H1 (cell line): ENCODE data around the gene L3MBTL1. TPM values are rescaled to one million over a fixed set of nuclear protein-coding genes. Genes with fewer than 3 reads are reported as not detected.

ENCODE experiments used
- CTCF ChIA-PET: fragments of 300-600 bp; sonication (Branson Sonifier 250); formaldehyde crosslinking; loops from one replicate; lab custom pipeline; 2021; ENCODE audit not compliant: partially characterized antibody; lab: Charles Lee
- POLR2A ChIA-PET: fragments of 300-600 bp; sonication (Branson Sonifier 250); formaldehyde crosslinking; loops from one replicate; lab custom pipeline; 2021; ENCODE audit warnings: inconsistent platforms; ENCODE audit not compliant: partially characterized antibody; lab: Charles Lee
- DNase-seq, 2 experiments: peaks; one replicate each; pipeline versions ENCODE4 v3.0.0 to v3.0.0-alpha.2; 2010 to 2022; ENCODE audit warnings: low spot score in 2 of 2, low read depth in 1 of 2, mixed read lengths in 1 of 2
- FAIRE-seq: peaks from 2 replicates; lab custom pipeline; 2011; peaks lifted over from hg19 to GRCh38; lab: Jason Lieb, UNC
- H2AFZ ChIP-seq: 2 replicates; pipeline ENCODE4 v1.8.1; 2012; ENCODE audit warnings: low read length, inconsistent platforms
- H2AK5ac ChIP-seq: 2 replicates; pipeline ENCODE4 v1.6.1; 2013; ENCODE audit warnings: low read depth, low read length
- H2BK120ac ChIP-seq: replicated peaks from 2 replicates; pipeline ENCODE3; 2013; ENCODE audit warnings: low read depth, low read length, inconsistent platforms
- H2BK12ac ChIP-seq: 2 replicates; pipeline ENCODE4 v1.6.1; 2013; ENCODE audit warnings: low read depth, low read length
- H2BK15ac ChIP-seq: 2 replicates; pipeline ENCODE4 v1.6.1; 2013; ENCODE audit warnings: low read length
- H2BK20ac ChIP-seq: 2 replicates; pipeline ENCODE4 v1.6.1; 2013; ENCODE audit warnings: low read length
- H2BK5ac ChIP-seq: 2 replicates; pipeline ENCODE4 v1.6.1; 2013; ENCODE audit warnings: low read depth, low read length
- H3K14ac ChIP-seq: 2 replicates; pipeline ENCODE4 v1.6.1; 2013; ENCODE audit warnings: inconsistent platforms; ENCODE audit not compliant: insufficient read length
- H3K18ac ChIP-seq: 2 replicates; pipeline ENCODE4 v1.6.1; 2013; ENCODE audit warnings: low read length; ENCODE audit errors: extremely low read depth
- H3K23ac ChIP-seq: 2 replicates; pipeline ENCODE4 v1.6.1; 2013; ENCODE audit warnings: inconsistent platforms; ENCODE audit not compliant: insufficient read length
- H3K23me2 ChIP-seq: 2 replicates; pipeline ENCODE4 v1.6.1; 2013; ENCODE audit warnings: low read depth, low read length
- H3K27ac ChIP-seq: 2 replicates; pipeline ENCODE4 v1.6.1; 2011; ENCODE audit warnings: low read depth, low read length, inconsistent platforms
- H3K27me3 ChIP-seq, 4 experiments: replicated peaks in 1 of 4; 1 replicate in 1 of 4; 2 replicates in 3 of 4; pipeline versions ENCODE4 v1.6.1 to v1.8.1; 2011 to 2013; ENCODE audit warnings: low read length in 3 of 4, mild to moderate bottlenecking in 3 of 4, inconsistent platforms in 2 of 4, mixed read lengths in 2 of 4, moderate library complexity in 1 of 4; ENCODE audit not compliant: control insufficient read depth in 3 of 4, insufficient read depth in 3 of 4; ENCODE audit errors: extremely low read depth in 1 of 4
- H3K36me3 ChIP-seq, 4 experiments: 2 replicates each; pipeline versions ENCODE4 v1.6.1 to v1.8.1; 2011 to 2013; ENCODE audit warnings: mild to moderate bottlenecking in 4 of 4, low read length in 3 of 4, moderate library complexity in 2 of 4, control low read depth in 1 of 4, inconsistent platforms in 1 of 4; ENCODE audit not compliant: insufficient read depth in 4 of 4, control insufficient read depth in 2 of 4
- H3K4ac ChIP-seq: replicated peaks from 2 replicates; pipeline ENCODE3; 2013; ENCODE audit warnings: low read length, low read depth, mixed read lengths, inconsistent platforms; ENCODE audit not compliant: insufficient read length
- H3K4me1 ChIP-seq, 4 experiments: replicated peaks in 1 of 4; 1 replicate in 1 of 4; 2 replicates in 3 of 4; pipeline versions ENCODE4 v1.6.1 to v1.8.1; 2011 to 2013; ENCODE audit warnings: low read length in 3 of 4, inconsistent platforms in 2 of 4, mixed read lengths in 1 of 4; ENCODE audit not compliant: insufficient read depth in 4 of 4, control insufficient read depth in 3 of 4
- H3K4me2 ChIP-seq, 2 experiments: 2 replicates each; pipeline versions ENCODE4 v1.6.1 to v1.8.1; 2011 to 2013; ENCODE audit warnings: low read depth in 2 of 2, low read length in 2 of 2, control low read depth in 1 of 2, inconsistent platforms in 1 of 2, mild to moderate bottlenecking in 1 of 2; ENCODE audit not compliant: insufficient read depth in 1 of 2
- H3K4me3 ChIP-seq, 4 experiments: fragments of 200-600, 300-600 bp in 1 of 4; sonication (generic), shearing (Covaris generic), sonication (Bioruptor Twin) in 1 of 4; 2 replicates each; pipeline versions ENCODE4 v1.5.1 to v1.8.1; 2011 to 2016; ENCODE audit warnings: low read length in 4 of 4, low read depth in 3 of 4, control low read depth in 2 of 4, inconsistent platforms in 2 of 4, mild to moderate bottlenecking in 2 of 4, mixed read lengths in 1 of 4, moderate library complexity in 1 of 4; ENCODE audit not compliant: insufficient read depth in 2 of 4; ENCODE audit errors: extremely low read depth in 1 of 4
- H3K56ac ChIP-seq: replicated peaks from 2 replicates; pipeline ENCODE3; 2013; ENCODE audit warnings: low read depth, mild to moderate bottlenecking, mixed read lengths, low read length, inconsistent platforms; ENCODE audit not compliant: insufficient read length
- H3K79me1 ChIP-seq: 2 replicates; pipeline ENCODE4 v1.6.1; 2013; ENCODE audit warnings: low read depth, low read length, control low read depth
- H3K79me2 ChIP-seq, 2 experiments: 2 replicates each; pipeline versions ENCODE4 v1.6.1 to v1.8.1; 2012 to 2013; ENCODE audit warnings: low read length in 2 of 2, mild to moderate bottlenecking in 2 of 2, inconsistent platforms in 1 of 2; ENCODE audit not compliant: insufficient read depth in 2 of 2, control insufficient read depth in 1 of 2
- H3K9ac ChIP-seq, 4 experiments: replicated peaks in 1 of 4; 1 replicate in 1 of 4; 2 replicates in 3 of 4; pipeline versions ENCODE4 v1.6.1 to v1.8.1; 2011 to 2013; ENCODE audit warnings: low read depth in 3 of 4, low read length in 3 of 4, control low read depth in 2 of 4, mild to moderate bottlenecking in 2 of 4, moderate library complexity in 2 of 4, inconsistent platforms in 1 of 4; ENCODE audit errors: extremely low read depth in 1 of 4
- H3K9me3 ChIP-seq, 2 experiments: 2 replicates each; pipeline versions ENCODE4 v1.6.1 to v1.8.1; 2012 to 2013; ENCODE audit warnings: mild to moderate bottlenecking in 2 of 2, moderate library complexity in 2 of 2, control low read depth in 1 of 2, inconsistent platforms in 1 of 2, low read depth in 1 of 2, low read length in 1 of 2, mixed read lengths in 1 of 2; ENCODE audit not compliant: insufficient read depth in 2 of 2
- H4K20me1 ChIP-seq, 2 experiments: replicated peaks in 1 of 2; 2 replicates each; pipeline versions ENCODE3 to v1.8.1; 2011 to 2013; ENCODE audit warnings: inconsistent platforms in 2 of 2, low read length in 2 of 2, mild to moderate bottlenecking in 1 of 2; ENCODE audit not compliant: insufficient read depth in 2 of 2, control insufficient read depth in 1 of 2
- H4K5ac ChIP-seq: 2 replicates; pipeline ENCODE4 v1.6.1; 2013; ENCODE audit warnings: low read length, low read depth, mixed read lengths, inconsistent platforms; ENCODE audit not compliant: insufficient read length
- H4K8ac ChIP-seq: 2 replicates; pipeline ENCODE4 v1.8.0; 2013; ENCODE audit warnings: mild to moderate bottlenecking, moderate library complexity, low read length, inconsistent platforms; ENCODE audit not compliant: insufficient read depth; ENCODE audit errors: extremely low read depth
- H4K91ac ChIP-seq: replicated peaks from 2 replicates; pipeline ENCODE3; 2013; ENCODE audit warnings: low read length, mixed read lengths, inconsistent platforms; ENCODE audit not compliant: insufficient read length
- BACH1 ChIP-seq: IDR thresholded peaks from 2 replicates; pipeline ENCODE4 v1.6.1; 2012; ENCODE audit warnings: low read length, improper control_type of control experiment
- CHD1 ChIP-seq: IDR thresholded peaks from 2 replicates; pipeline ENCODE4 v1.6.1; 2012; ENCODE audit warnings: low read depth, low read length, improper control_type of control experiment
- GABPA ChIP-seq: IDR thresholded peaks from 2 replicates; pipeline ENCODE4 v1.6.1; 2011; ENCODE audit warnings: mild to moderate bottlenecking, low read length, moderate library complexity, borderline replicate concordance; ENCODE audit not compliant: insufficient read depth
- JUND ChIP-seq: IDR thresholded peaks from 2 replicates; pipeline ENCODE4 v1.6.1; 2011; ENCODE audit warnings: mild to moderate bottlenecking, improper control_type of control experiment, low read length
- MAFK ChIP-seq: IDR thresholded peaks from 2 replicates; pipeline ENCODE4 v1.6.1; 2012; ENCODE audit warnings: low read depth, mild to moderate bottlenecking, improper control_type of control experiment, low read length
- POLR2AphosphoS5 ChIP-seq: IDR thresholded peaks from 2 replicates; pipeline ENCODE4 v1.6.1; 2011; ENCODE audit warnings: low read depth, low read length
- SIX5 ChIP-seq: IDR thresholded peaks from 2 replicates; pipeline ENCODE4 v1.6.1; 2011; ENCODE audit warnings: mild to moderate bottlenecking, low read depth, low read length
- SP2 ChIP-seq: IDR thresholded peaks from 2 replicates; pipeline ENCODE4 v1.6.1; 2012; ENCODE audit warnings: mild to moderate bottlenecking, low read length, inconsistent platforms
- SRF ChIP-seq: IDR thresholded peaks from 2 replicates; pipeline ENCODE4 v1.6.1; 2011; ENCODE audit warnings: mild to moderate bottlenecking, low read depth, low read length, moderate library complexity
- TAF7 ChIP-seq: optimal IDR thresholded peaks from 2 replicates; pipeline ENCODE3; 2011; ENCODE audit warnings: low read depth, mild to moderate bottlenecking, inconsistent platforms, low read length, moderate library complexity, borderline replicate concordance
- TEAD4 ChIP-seq: IDR thresholded peaks from 2 replicates; pipeline ENCODE4 v1.6.1; 2012; ENCODE audit warnings: low read depth, low read length, inconsistent platforms, mixed read lengths
- USF2 ChIP-seq: IDR thresholded peaks from 2 replicates; pipeline ENCODE4 v1.6.1; 2011; ENCODE audit warnings: low read length, improper control_type of control experiment
- WGBS, 2 experiments: shearing (Covaris generic) in 1 of 2; methylation state at CpG; one replicate each; pipeline versions ENCODE4 v1.1.6 to v1.1.7; 2013 to 2015; ENCODE audit warnings: low lambda C conversion rate in 2 of 2, mixed read lengths in 2 of 2, inconsistent platforms in 1 of 2, low coverage in 1 of 2, missing lambda C conversion rate in 1 of 2; ENCODE audit not compliant: insufficient replicate concordance in 2 of 2, insufficient coverage in 1 of 2, insufficient read length in 1 of 2; ENCODE audit errors: extremely low coverage in 1 of 2, missing lambda C conversion rate in 1 of 2; 5-methylcytosine and 5-hydroxymethylcytosine counted together
- polyA plus RNA-seq, 7 experiments: library from polyadenylated mRNA; depleted of rRNA in 3 of 7; stranded (reverse) in 5 of 7; unstranded in 2 of 7; fragments of >200 nt in 5 of 7; fragments of 200-250 nt in 2 of 7; gene quantifications; 1 replicate in 5 of 7; 2 replicates in 1 of 7; 4 replicates in 1 of 7; pipeline versions ENCODE4 v1.2.1 to v1.2.3, GENCODE V29; 2011 to 2013; ENCODE audit warnings: missing spikeins in 2 of 7, mixed read lengths in 2 of 7
- total RNA-seq: library from RNA; stranded (reverse); fragmentation: NEBNext Ultra II Directional; extraction: Animal tissue kit (Norgen Biotek cat#: 25700); gene quantifications from 2 replicates; pipeline ENCODE4 v1.2.1, GENCODE V29; 2021

L3MBTL1 gene
- total and polyA plus RNA-seq, 2 of the 8 experiments (the other 6 are each of a cell fraction or from before 2014, with no cell fraction given) = 11.9 to 17.0 TPM

GRCh38 chr20:43567477-43567876, 60.0 kb downstream of the L3MBTL1 start:
- Histone ChIP-seq H2AK5ac (no peak overlapping the region), H3K4me3 (no peak overlapping the region), H3K4me2 (no peak overlapping the region), H2BK5ac (no peak overlapping the region), H3K79me2 (no peaks in the 10 kb centered on the region), H3K56ac (no peak overlapping the region), H3K4me1 (no peaks in the 10 kb centered on the region; a peak in 1 of 7 replicates), H3K36me3 (no peaks in the 10 kb centered on the region), H2BK20ac (no peak overlapping the region), H3K4ac (no peak overlapping the region), H3K79me1 (no peaks in the 10 kb centered on the region), H2BK120ac (no peak overlapping the region), H2AFZ (no peak overlapping the region), H4K91ac (no peak overlapping the region), H2BK15ac (no peak overlapping the region), H3K9ac (no peak overlapping the region), H3K18ac (no peak overlapping the region), H4K5ac (no peak overlapping the region), H3K9me3 (no peaks in the 10 kb centered on the region), H3K27ac (no peak overlapping the region), H2BK12ac (no peak overlapping the region), H3K27me3 (no peaks in the 10 kb centered on the region), H3K23ac (no peak overlapping the region), H3K14ac (no peak overlapping the region), H4K20me1 (no peaks in the 10 kb centered on the region), H3K23me2 (peaks cover 3% of the 10 kb centered on the region; the same call in 1 of the 2 replicates), H4K8ac (no peak overlapping the region)
- 93% methylated on average over 9 of the region's 9 CpGs; no CpG with 5 or more reads in 1 of the 2 experiments for WGBS, 2 experiments
- FAIRE-seq = no peak
- no peak for DNase-seq
- TF ChIP-seq MAFK (no peak), BACH1 (no peak), CHD1 (no peak), JUND (no peak), SIX5 (no peak), GABPA (no peak), SP2 (no peak), TAF7 (no peak), USF2 (no peak), TEAD4 (no peak), POLR2AphosphoS5 (no peak), SRF (no peak)
- ChIA-PET POLR2A (no interaction called here), CTCF (no interaction called here)
